C1 segment of cervical spinal cord (tissue), 14 donors: ENCODE data around the gene EIF4G3.
"Not testable (repeated sequence)": the region's sequence is repeated elsewhere in the genome, so short reads cannot be mapped to it uniquely, and the experiment has no call there.

Experiments
- DNase-seq, 14 donors: peaks; one replicate each; lab custom pipeline; 2025; lab: John Stamatoyannopoulos, UW

Gene EIF4G3

GRCh38 chr1:20878799-20879198 is 297.9 kb downstream of the EIF4G3 start:
- no peak for DNase-seq

DNA sequence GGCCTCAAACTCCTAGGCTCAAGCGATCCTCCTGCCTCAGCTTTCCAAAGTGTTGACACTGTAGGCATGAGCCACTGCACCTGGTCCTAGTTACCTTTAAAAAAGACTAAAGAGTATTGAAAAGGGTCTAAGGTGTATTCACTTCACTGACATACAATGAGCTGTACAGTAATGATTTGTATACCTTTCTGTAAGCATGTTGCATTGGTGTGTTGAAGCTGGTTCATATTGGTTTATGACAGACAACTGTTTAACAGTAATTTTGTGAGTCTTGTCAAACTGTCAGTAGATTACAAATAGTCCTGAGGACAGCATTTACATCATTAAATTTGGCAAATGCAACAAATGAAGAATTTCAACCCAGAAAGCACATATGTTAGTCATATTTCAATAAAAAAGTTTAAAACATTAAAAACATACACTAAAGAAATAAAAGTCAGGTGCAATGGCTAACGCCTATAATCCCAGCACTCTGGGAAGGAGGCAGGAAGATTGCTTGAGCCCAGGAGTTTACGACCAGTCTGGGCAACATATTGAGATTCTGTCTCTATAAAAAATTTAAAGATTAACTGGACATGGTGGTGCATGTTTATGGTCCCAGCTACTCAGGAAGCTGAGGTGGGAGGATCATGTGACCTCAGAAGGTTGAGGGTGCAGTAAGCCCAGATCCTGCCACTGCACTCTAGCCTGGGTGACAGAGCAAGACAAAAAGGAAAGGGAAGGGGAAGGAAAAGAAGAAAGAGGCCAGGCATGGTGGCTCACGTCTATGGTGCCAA is 301.3 kb downstream of the EIF4G3 start:
- DNase-seq: no peak

DNA sequence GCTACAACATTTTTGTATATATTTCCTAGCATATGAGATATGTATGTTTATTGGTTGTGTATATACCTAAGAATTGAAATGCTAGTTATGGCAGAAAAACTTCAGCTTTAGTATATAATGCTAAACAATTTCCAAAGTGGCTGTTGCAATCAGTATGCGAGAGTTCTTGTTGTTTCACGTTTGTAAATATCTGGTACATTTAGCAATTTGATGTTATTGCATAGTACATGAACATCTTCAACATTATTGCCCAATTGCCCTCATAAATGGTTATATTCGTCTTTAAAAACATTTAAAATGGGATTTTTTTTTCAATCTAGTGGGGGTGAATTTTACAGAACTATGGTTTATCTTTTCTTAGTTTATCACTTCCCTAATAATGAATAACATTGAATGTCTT is 303.4 kb downstream of the EIF4G3 start:
- DNase-seq: no peak

DNA sequence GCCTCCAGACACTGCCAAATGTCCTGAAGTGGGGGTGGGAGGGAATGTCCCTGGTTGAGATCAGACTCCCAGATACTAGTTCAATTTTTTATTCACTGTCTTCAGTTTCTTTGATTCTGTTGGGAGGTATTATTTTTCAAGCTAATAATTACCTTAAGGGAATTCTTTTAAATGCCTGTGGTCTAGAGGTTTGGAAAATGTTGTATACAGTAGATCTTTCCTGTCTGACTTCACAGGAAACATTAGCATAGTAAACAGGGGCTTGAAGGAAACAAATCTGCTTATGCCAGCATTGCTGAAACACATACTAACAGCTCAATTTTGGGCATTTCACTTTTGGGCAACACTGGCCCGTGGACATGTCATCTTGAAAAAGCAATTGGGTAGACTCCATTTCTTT is 305.3 kb downstream of the EIF4G3 start:
- DNase-seq: no peak

- no peak for DNase-seq
Measured at GRCh38 chr1:20870718-20871117, 306.0 kb downstream of the EIF4G3 start.

- no peak for DNase-seq
Measured at GRCh38 chr1:20868263-20868662, 308.4 kb downstream of the EIF4G3 start.

DNA sequence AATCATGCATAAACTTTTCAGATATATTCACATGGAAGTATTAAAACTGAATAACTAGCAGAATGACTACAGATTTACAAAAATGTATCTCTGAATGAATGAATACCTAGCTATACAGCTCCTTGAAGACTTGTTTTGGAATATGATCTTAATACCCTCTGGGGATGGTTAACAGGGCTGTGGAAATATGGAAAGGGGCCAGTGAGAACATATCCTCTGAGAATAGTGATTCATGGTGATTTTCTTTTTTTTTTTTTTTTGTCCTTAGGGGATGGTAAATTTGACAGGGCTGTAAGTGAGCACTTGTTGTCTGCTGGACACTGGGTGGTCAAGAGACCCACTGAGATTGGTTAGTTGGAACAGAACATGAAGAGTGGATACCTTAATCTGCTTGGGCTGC is 308.9 kb downstream of the EIF4G3 start:
- DNase-seq: no peak

GRCh38 chr1:20867062-20867461 is 309.6 kb downstream of the EIF4G3 start:
- no peak for DNase-seq

DNA sequence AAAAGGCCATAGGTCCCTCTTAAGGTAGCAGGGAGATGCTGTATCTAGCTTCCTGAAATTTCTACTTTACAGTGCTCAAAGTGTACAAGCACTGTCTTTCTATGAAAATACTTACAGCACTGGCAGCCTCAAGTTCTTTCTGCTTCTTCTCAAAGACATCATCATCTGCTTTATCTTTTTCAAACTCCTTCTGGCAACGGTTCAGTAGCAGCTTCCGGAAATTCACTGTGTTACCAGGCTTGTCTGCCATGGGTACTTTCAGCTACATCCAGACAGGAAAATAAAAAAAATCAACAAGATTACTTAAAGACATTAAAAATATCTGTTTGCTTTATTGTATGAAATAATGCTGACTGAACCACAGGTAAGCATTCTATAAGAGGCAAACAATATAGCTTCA is 311.7 kb downstream of the EIF4G3 start:
- DNase-seq: no peak

GRCh38 chr1:20854529-20854928 is 322.2 kb downstream of the EIF4G3 start:
- no peak for DNase-seq

DNA sequence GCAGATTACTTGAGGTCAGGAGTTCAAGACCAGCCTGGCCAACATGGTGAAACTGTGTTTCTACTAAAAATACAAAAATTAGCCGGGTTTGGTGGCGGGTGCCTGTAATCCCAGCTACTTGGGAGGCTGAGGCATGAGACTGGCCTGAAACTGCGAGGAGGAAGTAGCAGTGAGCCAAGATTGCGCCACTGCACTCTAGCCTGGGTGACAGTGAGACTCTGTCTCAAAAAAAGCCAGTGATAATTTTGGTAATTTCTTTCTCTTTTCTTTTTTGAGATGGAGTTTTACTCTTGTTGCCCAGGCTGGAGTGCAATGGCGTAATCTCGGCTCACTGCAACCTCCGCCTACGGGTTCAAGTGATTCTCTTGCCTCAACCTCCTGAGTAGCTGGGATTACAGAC is 324.9 kb downstream of the EIF4G3 start:
- not testable (repeated sequence) for DNase-seq

DNA sequence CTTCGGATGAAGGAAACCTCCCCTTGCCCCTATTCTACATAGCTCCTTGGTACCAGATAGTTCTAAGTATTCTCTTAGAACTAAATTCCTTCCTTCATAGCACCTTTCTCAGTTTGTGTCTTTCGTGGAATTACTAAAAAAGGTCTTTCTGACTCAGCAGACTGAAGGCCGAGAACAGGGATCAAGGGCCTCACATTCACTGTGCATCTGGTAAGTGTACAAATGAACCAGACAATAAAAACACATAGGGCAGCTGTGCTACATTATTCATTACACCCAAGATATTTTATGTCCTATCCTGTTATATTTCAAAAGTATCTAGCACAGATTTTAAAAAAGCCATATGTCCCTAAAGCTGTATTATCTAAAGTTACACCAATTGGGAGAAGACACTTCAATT is 326.7 kb downstream of the EIF4G3 start:
- DNase-seq: no peak

GRCh38 chr1:20849100-20849499 is 327.6 kb downstream of the EIF4G3 start:
- DNase-seq: no peak

GRCh38 chr1:20848162-20848561 is 328.5 kb downstream of the EIF4G3 start:
- DNase-seq: no peak

- no peak for DNase-seq
Measured at GRCh38 chr1:20847611-20848080, 329.1 kb downstream of the EIF4G3 start.

DNA sequence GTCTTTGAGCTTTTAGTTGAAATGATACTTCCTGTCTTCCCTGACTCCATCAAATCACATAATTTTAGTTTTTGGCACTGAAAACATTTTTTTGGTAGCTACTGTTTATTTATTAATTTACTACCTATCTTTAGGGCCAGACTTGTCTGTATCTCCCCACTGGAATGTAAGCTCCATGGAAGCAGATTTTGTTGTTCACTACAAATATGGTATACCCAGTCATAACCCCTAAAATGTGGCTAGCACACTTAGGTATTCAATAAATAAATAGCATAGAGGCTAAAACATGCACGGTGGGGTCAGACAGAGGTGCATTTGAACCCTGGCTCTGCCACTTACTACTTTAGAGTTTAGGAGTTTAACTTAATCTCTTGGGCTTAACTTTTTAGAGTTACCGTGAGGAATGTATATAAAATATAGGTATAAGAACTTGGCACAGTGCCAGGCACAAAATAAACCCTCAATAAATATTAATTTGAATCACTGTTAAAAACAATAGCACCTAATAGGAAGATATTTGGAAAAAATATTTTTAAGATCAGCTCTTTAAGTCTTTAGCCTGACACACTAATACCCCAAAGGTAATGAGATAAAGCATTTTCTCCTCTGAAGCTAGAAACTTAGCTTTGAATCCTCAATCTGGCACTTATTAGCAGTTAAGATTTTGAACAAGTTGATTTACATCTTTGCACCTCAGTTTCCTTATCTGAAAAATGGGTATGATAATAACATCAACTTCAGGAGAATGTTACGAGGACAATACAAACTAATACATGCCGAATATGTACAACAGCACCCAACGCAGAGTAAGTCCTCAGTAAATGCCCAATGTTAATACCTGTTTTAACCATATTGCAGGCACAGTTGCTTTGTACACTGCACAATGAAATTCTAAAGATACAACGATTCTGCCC is 330.0 kb downstream of the EIF4G3 start:
- DNase-seq: no peak

DNA sequence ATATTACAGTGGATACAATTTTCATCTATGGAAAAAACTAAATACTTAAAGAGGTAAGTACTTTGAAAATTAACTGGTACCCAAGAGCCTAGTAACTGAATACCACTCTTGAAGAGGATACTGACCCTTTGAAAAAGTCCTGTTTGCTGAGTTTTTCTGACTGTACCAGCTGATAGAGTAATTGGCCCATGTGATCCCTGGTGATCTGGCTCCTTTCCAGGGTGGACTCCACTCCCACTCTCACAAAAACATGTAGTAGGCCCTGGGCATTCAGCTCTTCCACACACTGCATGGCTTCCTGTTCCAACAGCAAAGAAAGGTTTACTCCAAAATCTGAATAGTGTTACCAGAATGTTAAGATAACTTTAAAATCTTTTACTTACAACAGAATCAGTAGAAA is 336.0 kb downstream of the EIF4G3 start:
- DNase-seq: no peak

DNA sequence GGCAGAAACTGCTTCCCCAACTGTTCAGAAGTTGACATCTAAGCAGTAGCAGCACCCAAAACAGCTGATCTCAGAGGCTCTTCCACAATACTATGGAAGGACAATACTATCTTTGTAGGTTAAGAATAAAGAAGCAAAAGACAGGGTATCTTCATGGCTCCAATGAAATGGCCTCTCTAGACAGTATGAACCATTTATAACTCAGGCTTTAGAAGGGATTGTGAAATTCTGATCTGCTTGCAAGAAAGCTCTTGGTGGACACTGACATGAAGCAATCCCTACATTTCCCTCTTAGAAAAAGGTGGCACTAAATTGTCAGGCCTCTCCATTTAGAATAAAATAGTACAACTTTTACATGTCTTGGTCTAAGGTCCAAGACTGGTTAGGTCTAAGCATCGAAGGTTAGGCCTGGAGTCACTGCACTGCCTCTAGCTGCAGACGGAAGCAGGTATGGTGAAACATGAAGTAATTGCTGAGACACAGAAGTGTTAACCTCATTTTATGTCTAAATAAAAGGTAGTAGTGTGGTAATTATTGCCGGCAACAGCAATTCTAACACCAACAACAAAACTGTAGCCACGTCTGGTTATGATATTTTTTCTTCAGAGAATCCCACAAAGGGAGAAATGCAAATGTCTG is 339.0 kb downstream of the EIF4G3 start:
- DNase-seq: peak in 1 of 14 donors; percentile 7

- DNase-seq: no peak
Measured at GRCh38 chr1:20836230-20836629, 340.5 kb downstream of the EIF4G3 start.

DNA sequence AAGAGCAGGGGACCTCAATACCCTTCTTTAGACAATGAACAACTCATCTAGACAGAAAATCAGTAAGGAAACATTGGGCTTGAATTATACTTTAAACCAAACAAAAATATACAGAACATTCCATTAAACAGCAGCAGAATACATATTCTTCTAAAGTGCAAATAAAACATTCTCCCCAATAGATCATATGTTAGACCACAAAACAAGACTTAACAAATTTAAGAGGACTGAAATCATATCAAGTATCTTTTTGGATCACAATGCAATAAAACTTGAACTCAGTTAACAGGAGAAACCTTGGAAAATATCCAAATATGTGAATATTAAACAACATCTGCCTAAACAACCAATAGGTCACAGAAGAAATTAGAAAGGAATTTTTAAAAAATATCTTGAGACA is 341.9 kb downstream of the EIF4G3 start:
- no peak for DNase-seq

- no peak for DNase-seq
Measured at GRCh38 chr1:20834192-20834591, 342.5 kb downstream of the EIF4G3 start.

GRCh38 chr1:20830378-20830777 is 346.3 kb downstream of the EIF4G3 start:
- no peak for DNase-seq
